Transverse colon (tissue), 4 donors: ENCODE measurements around the gene XRCC4.

Experiments used
- POLR2A ChIP-seq: fragments of 450-650 bp; IDR thresholded peaks from one replicate; pipeline ENCODE4 v1.6.1; 2016; ENCODE audit warnings: antibody characterized with exemption, mild to moderate bottlenecking, moderate library complexity
- POLR2AphosphoS5 ChIP-seq, 3 donors: sonication (generic); formaldehyde crosslinking; IDR thresholded peaks; one replicate each; pipeline ENCODE4 v1.6.1; 2016; ENCODE audit warnings: antibody characterized with exemption in 3 of 3
- TF ChIP-seq, protein P1 (sequence below), 5 experiments: fragments of 200-600 bp in 3 of 5; fragments of 450-650 bp in 2 of 5; sonication (generic) in 3 of 5; IDR thresholded peaks; 1 replicate in 2 of 5; 2 replicates in 3 of 5; pipeline ENCODE4 v1.5.1; 2016 to 2017; ENCODE audit warnings: antibody characterized with exemption in 5 of 5, inconsistent platforms in 3 of 5, mild to moderate bottlenecking in 2 of 5, moderate library complexity in 1 of 5

DNA sequence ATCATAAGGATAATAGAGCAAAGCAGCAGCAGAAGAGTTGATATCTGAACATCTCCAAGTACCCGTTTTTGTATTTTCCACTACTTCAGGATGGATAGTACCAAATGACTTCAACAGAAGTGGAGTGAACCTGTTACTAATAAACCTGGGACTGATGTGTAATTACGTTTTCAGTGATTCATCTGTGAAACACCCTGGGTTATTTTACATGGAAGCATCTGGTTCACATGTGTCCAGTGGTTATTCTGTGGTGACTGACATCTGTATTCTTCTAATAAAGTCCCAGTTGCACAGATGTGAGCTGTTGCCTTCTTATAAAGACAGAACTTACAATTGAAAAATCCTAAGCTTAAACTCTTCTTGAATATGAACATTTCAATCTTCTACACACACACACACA lies 254.5 kb downstream of the XRCC4 start:
- TF ChIP-seq POLR2AphosphoS5 (IDR thresholded peaks at IDR 0.05), result no peak
- TF ChIP-seq POLR2A, result no peak
- TF ChIP-seq, protein P1, sequence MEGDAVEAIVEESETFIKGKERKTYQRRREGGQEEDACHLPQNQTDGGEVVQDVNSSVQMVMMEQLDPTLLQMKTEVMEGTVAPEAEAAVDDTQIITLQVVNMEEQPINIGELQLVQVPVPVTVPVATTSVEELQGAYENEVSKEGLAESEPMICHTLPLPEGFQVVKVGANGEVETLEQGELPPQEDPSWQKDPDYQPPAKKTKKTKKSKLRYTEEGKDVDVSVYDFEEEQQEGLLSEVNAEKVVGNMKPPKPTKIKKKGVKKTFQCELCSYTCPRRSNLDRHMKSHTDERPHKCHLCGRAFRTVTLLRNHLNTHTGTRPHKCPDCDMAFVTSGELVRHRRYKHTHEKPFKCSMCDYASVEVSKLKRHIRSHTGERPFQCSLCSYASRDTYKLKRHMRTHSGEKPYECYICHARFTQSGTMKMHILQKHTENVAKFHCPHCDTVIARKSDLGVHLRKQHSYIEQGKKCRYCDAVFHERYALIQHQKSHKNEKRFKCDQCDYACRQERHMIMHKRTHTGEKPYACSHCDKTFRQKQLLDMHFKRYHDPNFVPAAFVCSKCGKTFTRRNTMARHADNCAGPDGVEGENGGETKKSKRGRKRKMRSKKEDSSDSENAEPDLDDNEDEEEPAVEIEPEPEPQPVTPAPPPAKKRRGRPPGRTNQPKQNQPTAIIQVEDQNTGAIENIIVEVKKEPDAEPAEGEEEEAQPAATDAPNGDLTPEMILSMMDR (IDR thresholded peaks at IDR 0.05), result no peak
